Ascending aorta (tissue), 2 donors: ENCODE data around the gene ITGA5. TPM values are rescaled to one million over a fixed set of nuclear protein-coding genes. Genes with fewer than 3 reads are reported as not detected.

Experiments
- DNase-seq, 2 donors: peaks; one replicate each; pipeline ENCODE4 v3.0.0-alpha.2; 2019; ENCODE audit warnings: low spot score in 2 of 2
- H3K27ac ChIP-seq, 2 donors: fragments of 200-600 bp; sonication (generic); one replicate each; pipeline ENCODE4 v1.5.1; 2016 to 2017; ENCODE audit warnings: mild to moderate bottlenecking in 1 of 2
- H3K27me3 ChIP-seq: fragments of 200-600 bp; sonication (generic); one replicate; pipeline ENCODE4 v1.5.1; 2017
- H3K36me3 ChIP-seq, 2 donors: fragments of 200-600 bp; sonication (generic); one replicate each; pipeline ENCODE4 v1.5.1; 2016
- H3K4me1 ChIP-seq, 2 donors: fragments of 200-600 bp; sonication (generic); one replicate each; pipeline ENCODE4 v1.5.1; 2016 to 2017; ENCODE audit warnings: mild to moderate bottlenecking in 1 of 2
- H3K4me3 ChIP-seq, 2 donors: fragments of 200-600 bp; sonication (generic); one replicate each; pipeline ENCODE4 v1.5.1; 2016 to 2017; ENCODE audit warnings: mild to moderate bottlenecking in 1 of 2
- H3K9me3 ChIP-seq, 2 donors: fragments of 200-600 bp; sonication (generic); one replicate each; pipeline ENCODE4 v1.5.1; 2016
- CTCF ChIP-seq, 3 experiments: fragments of 200-600 bp in 2 of 3; fragments of 450-650 bp in 1 of 3; sonication (generic) in 2 of 3; IDR thresholded peaks; one replicate each; pipeline ENCODE4 v1.5.1; 2016 to 2019; ENCODE audit warnings: antibody characterized with exemption in 3 of 3, mild to moderate bottlenecking in 1 of 3, moderate library complexity in 1 of 3
- intact Hi-C: fragments of 100-400 bp; cut with DNase I; formaldehyde crosslinking; loops from one replicate; pipeline ENCODE4 v1.15.1; 2023
- total RNA-seq: library from RNA; depleted of rRNA; stranded (reverse); fragments of >200 nt; gene quantifications from one replicate; pipeline ENCODE4 v1.1.0, GENCODE V29; 2016

The ITGA5 gene
- total RNA-seq, 1 donor from 2014 or later = 973 TPM

GRCh38 chr12:54394986-54395385 lies 24.1 kb downstream of the ITGA5 start:
- Histone ChIP-seq H3K36me3 (peaks cover 60 to 62% of the 10 kb centered on the region in 2 donors), H3K4me1 (peaks cover 0 to 10% of the 10 kb centered on the region in 2 donors), H3K27ac (peak overlapping the region in 1 of 2 donors; percentile 1), H3K27me3 (no peaks in the 10 kb centered on the region), H3K9me3 (no peaks in the 10 kb centered on the region), H3K4me3 (no peak overlapping the region)
- intact Hi-C loops = no loop called here
- no peak for TF ChIP-seq CTCF (IDR thresholded peaks at IDR 0.05)
- no peak for DNase-seq

- TF ChIP-seq CTCF (IDR thresholded peaks at IDR 0.05) = peak; percentile 59 to 68 (median 64)
- peaks cover 53 to 55% of the 10 kb centered on the region in 2 donors for H3K36me3 ChIP-seq
- H3K4me1 ChIP-seq = peaks cover 0 to 10% of the 10 kb centered on the region in 2 donors
- no peak for DNase-seq
- H3K4me3 ChIP-seq = no peak overlapping the region
- no peaks in the 10 kb centered on the region for H3K27me3 ChIP-seq
- no peak overlapping the region for H3K27ac ChIP-seq
- no peaks in the 10 kb centered on the region for H3K9me3 ChIP-seq
- intact Hi-C loops = no loop called here
Observed at GRCh38 chr12:54394281-54394719, 24.8 kb downstream of the ITGA5 start.

GRCh38 chr12:54393743-54394142 lies 25.3 kb downstream of the ITGA5 start:
- intact Hi-C loops = no loop called here
- no peaks in the 10 kb centered on the region for H3K9me3 ChIP-seq
- H3K27ac ChIP-seq = peak overlapping the region in 1 of 2 donors; percentile 2
- H3K27me3 ChIP-seq = no peaks in the 10 kb centered on the region
- no peak for TF ChIP-seq CTCF (IDR thresholded peaks at IDR 0.05)
- peaks cover 47 to 49% of the 10 kb centered on the region in 2 donors for H3K36me3 ChIP-seq
- DNase-seq = no peak
- H3K4me3 ChIP-seq = no peak overlapping the region
- H3K4me1 ChIP-seq = peaks cover 0 to 10% of the 10 kb centered on the region in 2 donors

- intact Hi-C loops = no loop called here
- Histone ChIP-seq H3K4me1 (peaks cover 0 to 10% of the 10 kb centered on the region in 2 donors), H3K27me3 (no peaks in the 10 kb centered on the region), H3K36me3 (peaks cover 42 to 44% of the 10 kb centered on the region in 2 donors), H3K27ac (peak overlapping the region in 1 of 2 donors; percentile 2), H3K9me3 (no peaks in the 10 kb centered on the region), H3K4me3 (no peak overlapping the region)
- TF ChIP-seq CTCF (IDR thresholded peaks at IDR 0.05) = no peak
- DNase-seq = no peak
Observed at GRCh38 chr12:54393207-54393609, 25.9 kb downstream of the ITGA5 start.

GRCh38 chr12:54392485-54393206 lies 26.4 kb downstream of the ITGA5 start:
- H3K27ac ChIP-seq = no peak overlapping the region
- intact Hi-C loops = no loop called here
- no peaks in the 10 kb centered on the region for H3K9me3 ChIP-seq
- peaks cover 0 to 10% of the 10 kb centered on the region in 2 donors for H3K4me1 ChIP-seq
- H3K27me3 ChIP-seq = no peaks in the 10 kb centered on the region
- DNase-seq = no peak
- TF ChIP-seq CTCF (IDR thresholded peaks at IDR 0.05) = no peak
- no peak overlapping the region for H3K4me3 ChIP-seq
- H3K36me3 ChIP-seq = peaks cover 36 to 39% of the 10 kb centered on the region in 2 donors
